Glutamatergic neuron (in vitro differentiated cells): ENCODE results near the gene CDHR4. TPM values are rescaled to one million over a fixed set of nuclear protein-coding genes. Genes with fewer than 3 reads are reported as not detected.

Experiments
- DNase-seq: peaks from one replicate; pipeline ENCODE4 v3.0.0; 2022
- H3K27ac Mint-ChIP-seq: one replicate; pipeline ENCODE4 v1.8.0; 2020; ENCODE audit warnings: mild to moderate bottlenecking, mixed read lengths, inconsistent platforms; ENCODE audit not compliant: unreplicated experiment
- H3K27me3 Mint-ChIP-seq: one replicate; pipeline ENCODE4 v1.8.0; 2020; ENCODE audit warnings: mild to moderate bottlenecking, moderate library complexity, mixed read lengths, inconsistent platforms; ENCODE audit not compliant: unreplicated experiment
- H3K36me3 Mint-ChIP-seq: one replicate; pipeline ENCODE4 v1.8.0; 2020; ENCODE audit warnings: mild to moderate bottlenecking, mixed read lengths, inconsistent platforms; ENCODE audit not compliant: unreplicated experiment
- H3K4me1 Mint-ChIP-seq: one replicate; pipeline ENCODE4 v1.8.0; 2020; ENCODE audit warnings: mild to moderate bottlenecking, low read depth, mixed read lengths, inconsistent platforms; ENCODE audit not compliant: unreplicated experiment
- H3K4me3 Mint-ChIP-seq: one replicate; pipeline ENCODE4 v1.8.0; 2020; ENCODE audit warnings: mild to moderate bottlenecking, mixed read lengths, inconsistent platforms; ENCODE audit not compliant: unreplicated experiment
- H3K9me3 Mint-ChIP-seq: one replicate; pipeline ENCODE4 v1.8.0; 2020; ENCODE audit warnings: mild to moderate bottlenecking, moderate library complexity, mixed read lengths, inconsistent platforms; ENCODE audit not compliant: unreplicated experiment
- CTCF ChIP-seq: fragments of 200-600 bp; sonication (generic); IDR thresholded peaks from one replicate; pipeline ENCODE4 v1.5.0; 2021; ENCODE audit not compliant: partially characterized antibody, unreplicated experiment
- total RNA-seq: library from RNA; stranded (reverse); fragmentation: NEBNext Ultra II Directional; extraction: Animal tissue kit (Norgen Biotek cat#: 25700); gene quantifications from one replicate; pipeline ENCODE4 v1.2.1, GENCODE V29; 2021; ENCODE audit not compliant: unreplicated experiment

CDHR4 gene
- total RNA-seq, 1 donor from 2014 or later = not detected

- H3K9me3 Mint-ChIP-seq = peaks cover 3% of the 10 kb centered on the region
- peaks cover 4% of the 10 kb centered on the region for H3K27me3 Mint-ChIP-seq
- no peak overlapping the region for H3K4me3 Mint-ChIP-seq
- no peaks in the 10 kb centered on the region for H3K36me3 Mint-ChIP-seq
- peaks cover 4% of the 10 kb centered on the region for H3K4me1 Mint-ChIP-seq
- DNase-seq = peak; percentile 60
- H3K27ac Mint-ChIP-seq = no peak overlapping the region
- TF ChIP-seq CTCF = peak; percentile 20
Observed at GRCh38 chr3:49841126-49841696, 41.5 kb upstream of the CDHR4 start.

GRCh38 chr3:49840388-49840787 is 40.7 kb upstream of the CDHR4 start:
- peaks cover 3% of the 10 kb centered on the region for H3K9me3 Mint-ChIP-seq
- no peak overlapping the region for H3K4me3 Mint-ChIP-seq
- no peak overlapping the region for H3K27ac Mint-ChIP-seq
- TF ChIP-seq CTCF = no peak
- H3K4me1 Mint-ChIP-seq = peaks cover 4% of the 10 kb centered on the region
- peaks cover 4% of the 10 kb centered on the region for H3K27me3 Mint-ChIP-seq
- no peaks in the 10 kb centered on the region for H3K36me3 Mint-ChIP-seq
- no peak for DNase-seq

GRCh38 chr3:49839193-49839809 is 39.6 kb upstream of the CDHR4 start:
- Mint-ChIP-seq H3K27ac (no peak overlapping the region), H3K4me3 (no peak overlapping the region), H3K27me3 (peaks cover 4% of the 10 kb centered on the region), H3K36me3 (no peaks in the 10 kb centered on the region), H3K4me1 (peaks cover 4% of the 10 kb centered on the region), H3K9me3 (peaks cover 3% of the 10 kb centered on the region)
- peak; percentile 83 for DNase-seq
- peak; percentile 89 for TF ChIP-seq CTCF

DNA sequence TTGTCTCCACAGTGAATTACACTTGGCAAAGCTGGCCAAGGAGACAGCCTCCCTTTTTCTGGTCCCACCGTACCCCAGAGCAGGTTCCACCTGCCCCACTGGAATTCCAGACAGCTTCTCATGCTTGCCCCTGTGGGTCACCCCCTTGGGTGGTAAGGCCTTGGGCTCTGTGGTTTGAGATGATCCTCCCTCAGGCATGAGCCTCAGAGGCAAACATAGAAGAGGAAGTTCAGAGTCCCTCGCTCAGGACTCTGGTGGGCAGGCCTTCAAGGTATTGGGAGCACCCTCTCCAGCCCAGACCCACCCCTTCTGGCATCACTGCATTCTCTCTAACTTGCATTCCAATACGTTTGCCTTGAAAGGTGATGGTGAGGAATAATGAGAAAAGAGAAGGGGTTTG is 31.7 kb upstream of the CDHR4 start:
- Mint-ChIP-seq H3K9me3 (peaks cover 2% of the 10 kb centered on the region), H3K36me3 (peaks cover 5% of the 10 kb centered on the region), H3K4me3 (no peak overlapping the region)

More for the DNA sequence above, 31.7 kb upstream of the CDHR4 start:
- H3K27ac Mint-ChIP-seq = no peak overlapping the region
- no peak for DNase-seq
- TF ChIP-seq CTCF = no peak
- H3K4me1 Mint-ChIP-seq = no peaks in the 10 kb centered on the region
- H3K27me3 Mint-ChIP-seq = no peaks in the 10 kb centered on the region
